ENCODE measurements around the gene AGMO. TPM values are rescaled to one million over a fixed set of nuclear protein-coding genes. Genes with fewer than 3 reads are reported as not detected.

Gene AGMO
- total and polyA plus RNA-seq, 2 donors (not counting 1 experiment from before 2014, with no cell fraction given), result 0.06 TPM; not detected in 1

- Histone ChIP-seq H3K4me2 (ENCODE audit: extremely low read depth, insufficient read depth, low read length) (no peak overlapping the region), H3K27ac (ENCODE audit: insufficient read depth, low read length) (no peak overlapping the region), H3K27me3 (ENCODE audit: control insufficient read depth, insufficient read depth, low read length) (no peaks in the 10 kb centered on the region), H3K9ac (ENCODE audit: insufficient read depth, low read length) (no peak overlapping the region), H3K4me3 (replicated peaks in 1 of 4; ENCODE audit: control extremely low read depth in 1 of 4, insufficient read depth in 1 of 4, low read depth in 3 of 4, low read length in 4 of 4) (no peak overlapping the region), H2AFZ (ENCODE audit: low read length) (no peak overlapping the region), H4K20me1 (ENCODE audit: control insufficient read depth, extremely low read depth, insufficient read depth, low read length) (no peaks in the 10 kb centered on the region), H3K79me2 (ENCODE audit: control insufficient read depth, insufficient read depth, low read length) (no peaks in the 10 kb centered on the region), H3K36me3 (ENCODE audit: control insufficient read depth, insufficient read depth, low read length) (no peaks in the 10 kb centered on the region), H3K9me3 (ENCODE audit: control insufficient read depth, insufficient read depth, low read depth, low read length) (no peaks in the 10 kb centered on the region), H3K4me1 (ENCODE audit: control insufficient read depth, extremely low read depth, insufficient read depth, low read length) (peaks cover 16% of the 10 kb centered on the region)
- TF ChIP-seq CTCF (conservative IDR thresholded peaks at IDR 0.05 in 1 of 2, IDR thresholded peaks at IDR 0.05 in 1 of 2; ENCODE audit: low read depth in 1 of 2, low read length in 2 of 2), result no peak
- no peak for TF ChIP-seq EZH2 (IDR thresholded peaks at IDR 0.05; ENCODE audit: low read length, missing control alignments)
- peak; percentile 79 to 89 for DNase-seq (ENCODE audit: low read depth in 2 of 2)
Observed at GRCh38 chr7:15461576-15461975, 100.2 kb downstream of the AGMO start.

GRCh38 chr7:15459018-15459615 lies 102.7 kb downstream of the AGMO start:
- Histone ChIP-seq H3K27me3 (ENCODE audit: control insufficient read depth, insufficient read depth, low read length) (no peaks in the 10 kb centered on the region), H3K79me2 (ENCODE audit: control insufficient read depth, insufficient read depth, low read length) (no peaks in the 10 kb centered on the region), H3K4me3 (replicated peaks in 1 of 4; ENCODE audit: control extremely low read depth in 1 of 4, insufficient read depth in 1 of 4, low read depth in 3 of 4, low read length in 4 of 4) (no peak overlapping the region), H3K27ac (ENCODE audit: insufficient read depth, low read length) (no peak overlapping the region), H3K9ac (ENCODE audit: insufficient read depth, low read length) (no peak overlapping the region), H3K4me1 (ENCODE audit: control insufficient read depth, extremely low read depth, insufficient read depth, low read length) (peaks cover 11% of the 10 kb centered on the region), H2AFZ (ENCODE audit: low read length) (no peak overlapping the region), H3K36me3 (ENCODE audit: control insufficient read depth, insufficient read depth, low read length) (no peaks in the 10 kb centered on the region), H3K9me3 (ENCODE audit: control insufficient read depth, insufficient read depth, low read depth, low read length) (no peaks in the 10 kb centered on the region), H4K20me1 (ENCODE audit: control insufficient read depth, extremely low read depth, insufficient read depth, low read length) (no peaks in the 10 kb centered on the region), H3K4me2 (ENCODE audit: extremely low read depth, insufficient read depth, low read length) (no peak overlapping the region)
- DNase-seq (ENCODE audit: low read depth in 2 of 2), result no peak
- no peak for TF ChIP-seq CTCF (conservative IDR thresholded peaks at IDR 0.05 in 1 of 2, IDR thresholded peaks at IDR 0.05 in 1 of 2; ENCODE audit: low read depth in 1 of 2, low read length in 2 of 2)
- no peak for TF ChIP-seq EZH2 (IDR thresholded peaks at IDR 0.05; ENCODE audit: low read length, missing control alignments)

GRCh38 chr7:15457990-15458955 lies 103.5 kb downstream of the AGMO start:
- no peaks in the 10 kb centered on the region for H3K36me3 ChIP-seq (ENCODE audit: control insufficient read depth, insufficient read depth, low read length)
- no peak overlapping the region for H3K4me3 ChIP-seq (replicated peaks in 1 of 4; ENCODE audit: control extremely low read depth in 1 of 4, insufficient read depth in 1 of 4, low read depth in 3 of 4, low read length in 4 of 4)
- H3K9ac ChIP-seq (ENCODE audit: insufficient read depth, low read length), result no peak overlapping the region
- TF ChIP-seq CTCF (conservative IDR thresholded peaks at IDR 0.05 in 1 of 2, IDR thresholded peaks at IDR 0.05 in 1 of 2; ENCODE audit: low read depth in 1 of 2, low read length in 2 of 2), result no peak
- TF ChIP-seq EZH2 (IDR thresholded peaks at IDR 0.05; ENCODE audit: low read length, missing control alignments), result no peak
- no peaks in the 10 kb centered on the region for H3K9me3 ChIP-seq (ENCODE audit: control insufficient read depth, insufficient read depth, low read depth, low read length)
- H3K27ac ChIP-seq (ENCODE audit: insufficient read depth, low read length), result no peak overlapping the region
- H3K4me2 ChIP-seq (ENCODE audit: extremely low read depth, insufficient read depth, low read length), result no peak overlapping the region
- H3K4me1 ChIP-seq (ENCODE audit: control insufficient read depth, extremely low read depth, insufficient read depth, low read length), result peaks cover 10% of the 10 kb centered on the region
- H3K79me2 ChIP-seq (ENCODE audit: control insufficient read depth, insufficient read depth, low read length), result no peaks in the 10 kb centered on the region
- H4K20me1 ChIP-seq (ENCODE audit: control insufficient read depth, extremely low read depth, insufficient read depth, low read length), result no peaks in the 10 kb centered on the region
- peak overlapping the region; percentile 14 for H2AFZ ChIP-seq (ENCODE audit: low read length)
- H3K27me3 ChIP-seq (ENCODE audit: control insufficient read depth, insufficient read depth, low read length), result no peaks in the 10 kb centered on the region
- no peak for DNase-seq (ENCODE audit: low read depth in 2 of 2)
